Central memory CD8-positive, alpha-beta T cell (primary cell): Measurements from ENCODE around the gene KATNB1.
"Not testable (repeated sequence)": the region's sequence is repeated elsewhere in the genome, so short reads cannot be mapped to it uniquely, and the experiment has no call there.

ENCODE experiments used
- ATAC-seq: fragments of 150-1000 bp; cut with Tn5 transposase; replicated peaks from 2 replicates; pipeline ENCODE4 v1.10.0; 2022; ENCODE audit warnings: mild to moderate bottlenecking, moderate FRiP score, moderate number of reproducible peaks; ENCODE audit not compliant: poor library complexity, severe bottlenecking; ENCODE audit errors: extremely low read depth
- DNase-seq, 2 donors: peaks; one replicate each; pipeline ENCODE4 v3.0.0; 2021; ENCODE audit warnings: low spot score in 2 of 2
- H3K27ac Mint-ChIP-seq: one replicate; pipeline ENCODE4 v1.8.0; 2022; ENCODE audit warnings: low read depth, mild to moderate bottlenecking, moderate library complexity, mixed read lengths
- H3K27me3 Mint-ChIP-seq: one replicate; pipeline ENCODE4 v1.8.0; 2022; ENCODE audit warnings: mixed read lengths
- H3K36me3 Mint-ChIP-seq: one replicate; pipeline ENCODE4 v1.8.0; 2022; ENCODE audit warnings: mild to moderate bottlenecking, moderate library complexity, mixed read lengths; ENCODE audit not compliant: insufficient read depth
- H3K4me1 Mint-ChIP-seq: one replicate; pipeline ENCODE4 v1.8.0; 2022; ENCODE audit warnings: mixed read lengths
- H3K4me3 Mint-ChIP-seq: one replicate; pipeline ENCODE4 v1.8.0; 2022; ENCODE audit warnings: mild to moderate bottlenecking, moderate library complexity, mixed read lengths
- H3K9me3 Mint-ChIP-seq: one replicate; pipeline ENCODE4 v1.8.0; 2022; ENCODE audit warnings: mixed read lengths

The KATNB1 gene

DNA sequence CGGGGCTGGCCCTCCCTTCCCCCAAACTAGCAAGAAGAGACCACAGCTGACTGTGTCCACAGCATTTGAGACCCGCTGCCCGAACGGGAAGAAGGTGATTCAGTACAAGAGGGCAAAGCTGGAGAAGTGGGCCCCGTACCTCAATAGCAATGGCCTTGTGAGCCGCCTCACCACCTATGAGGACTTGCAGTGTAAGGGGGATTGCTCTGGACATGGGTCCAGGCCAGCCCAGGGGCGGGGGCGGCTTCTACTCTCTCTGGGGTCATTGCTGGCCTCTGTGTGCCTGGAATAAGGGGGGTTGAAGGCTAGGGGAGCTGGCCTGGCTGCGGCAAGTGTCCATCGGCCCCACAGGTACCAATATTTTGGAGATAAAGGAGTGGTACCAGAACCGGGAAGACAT is 12.9 kb upstream of the KATNB1 start:
- Mint-ChIP-seq H3K27ac (no peak overlapping the region), H3K4me1 (no peaks in the 10 kb centered on the region), H3K9me3 (no peaks in the 10 kb centered on the region), H3K4me3 (no peak overlapping the region), H3K36me3 (no peaks in the 10 kb centered on the region), H3K27me3 (no peaks in the 10 kb centered on the region)
- DNase-seq: no peak
- ATAC-seq: no peak

DNA sequence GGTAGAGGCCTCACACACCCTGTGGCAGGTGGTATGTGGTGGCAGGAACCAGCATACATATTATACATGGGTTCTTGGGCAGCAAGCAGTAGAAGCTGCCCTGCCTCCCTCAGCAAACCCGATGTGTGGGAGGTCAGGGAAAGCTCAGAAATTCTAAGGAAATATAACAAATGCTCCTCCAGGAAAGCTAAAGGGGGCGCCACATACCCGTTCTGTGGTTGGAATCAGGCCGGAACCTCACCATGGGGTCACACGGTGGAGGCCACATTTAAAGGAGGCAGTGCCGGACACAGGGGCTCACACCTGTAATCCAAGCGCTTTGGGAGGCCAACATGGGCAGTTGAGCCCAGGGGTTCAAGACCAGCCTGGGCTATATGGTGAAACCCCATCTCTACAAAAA is 12.4 kb upstream of the KATNB1 start:
- Mint-ChIP-seq H3K4me3 (no peak overlapping the region), H3K27ac (no peak overlapping the region), H3K27me3 (no peaks in the 10 kb centered on the region), H3K36me3 (no peaks in the 10 kb centered on the region), H3K9me3 (no peaks in the 10 kb centered on the region), H3K4me1 (no peaks in the 10 kb centered on the region)
- ATAC-seq (no peak), DNase-seq (no peak)

DNA sequence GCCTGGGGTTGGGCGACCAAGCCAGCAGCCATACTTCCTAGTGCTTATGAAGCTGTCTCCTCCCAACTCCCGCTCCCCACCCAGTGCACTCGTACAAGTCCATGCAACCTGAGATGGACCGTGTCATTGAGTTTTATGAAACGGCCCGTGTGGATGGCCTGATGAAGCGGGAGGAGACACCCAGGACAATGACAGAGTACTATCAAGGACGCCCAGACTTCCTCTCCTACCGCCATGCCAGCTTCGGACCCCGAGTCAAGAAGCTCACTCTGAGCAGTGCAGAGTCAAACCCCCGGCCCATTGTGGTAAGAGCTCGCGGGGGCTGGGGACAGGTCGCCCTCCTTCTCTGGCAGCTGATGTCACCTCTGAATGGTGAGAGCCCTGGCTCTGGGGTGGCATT is 11.0 kb upstream of the KATNB1 start:
- no peak overlapping the region for H3K27ac Mint-ChIP-seq
- DNase-seq (no peak), ATAC-seq (no peak)
- no peak overlapping the region for H3K4me3 Mint-ChIP-seq
- H3K36me3 Mint-ChIP-seq: no peaks in the 10 kb centered on the region
- H3K27me3 Mint-ChIP-seq: no peaks in the 10 kb centered on the region
- H3K9me3 Mint-ChIP-seq: peaks cover 5% of the 10 kb centered on the region
- H3K4me1 Mint-ChIP-seq: no peaks in the 10 kb centered on the region

DNA sequence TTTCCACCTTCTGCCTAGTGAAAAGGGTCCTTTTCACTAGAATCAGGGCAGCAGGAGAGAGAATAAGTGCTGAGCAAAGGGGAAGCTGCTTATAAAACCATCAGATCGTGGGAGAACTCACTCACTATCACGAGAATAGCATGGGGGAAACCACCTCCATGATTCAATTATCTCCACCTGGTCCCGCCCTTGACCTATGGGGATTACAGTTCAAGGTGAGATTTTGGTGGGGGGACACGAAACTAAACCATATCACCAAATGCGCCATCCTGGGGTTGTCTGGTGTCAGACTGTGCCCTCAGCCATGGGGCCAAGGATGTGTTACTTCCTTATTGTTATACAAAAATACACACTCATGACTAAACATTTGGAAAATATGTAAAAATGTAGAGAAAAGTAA is 10.4 kb upstream of the KATNB1 start:
- ATAC-seq: peak; percentile 14
- no peak for DNase-seq
- Mint-ChIP-seq H3K9me3 (peaks cover 5% of the 10 kb centered on the region), H3K27me3 (no peaks in the 10 kb centered on the region), H3K36me3 (no peaks in the 10 kb centered on the region), H3K4me3 (no peak overlapping the region), H3K4me1 (no peaks in the 10 kb centered on the region), H3K27ac (no peak overlapping the region)

DNA sequence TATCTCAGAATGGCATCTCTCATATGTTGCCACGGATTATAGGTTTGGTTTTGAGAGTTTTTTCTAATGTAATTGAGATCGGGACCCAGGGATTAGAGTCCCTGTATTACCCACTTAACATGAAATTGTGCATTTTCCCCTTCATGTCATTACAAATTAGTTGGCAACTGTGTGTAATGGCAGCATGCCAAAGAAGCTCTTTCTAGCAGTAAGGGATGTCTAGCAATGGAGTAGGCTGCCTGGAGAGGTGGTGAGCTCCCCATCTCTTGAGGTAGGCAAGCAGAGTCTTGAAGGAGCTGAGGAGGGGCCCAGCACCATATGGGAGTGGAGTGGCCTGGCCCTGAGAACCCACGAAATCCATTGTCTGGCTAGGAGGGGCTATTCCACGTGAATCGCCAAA is 10.0 kb upstream of the KATNB1 start:
- DNase-seq (no peak), ATAC-seq (no peak)
- no peak overlapping the region for H3K27ac Mint-ChIP-seq
- H3K36me3 Mint-ChIP-seq: no peaks in the 10 kb centered on the region
- no peak overlapping the region for H3K4me3 Mint-ChIP-seq
- no peaks in the 10 kb centered on the region for H3K4me1 Mint-ChIP-seq
- no peaks in the 10 kb centered on the region for H3K27me3 Mint-ChIP-seq
- peaks cover 5% of the 10 kb centered on the region for H3K9me3 Mint-ChIP-seq

DNA sequence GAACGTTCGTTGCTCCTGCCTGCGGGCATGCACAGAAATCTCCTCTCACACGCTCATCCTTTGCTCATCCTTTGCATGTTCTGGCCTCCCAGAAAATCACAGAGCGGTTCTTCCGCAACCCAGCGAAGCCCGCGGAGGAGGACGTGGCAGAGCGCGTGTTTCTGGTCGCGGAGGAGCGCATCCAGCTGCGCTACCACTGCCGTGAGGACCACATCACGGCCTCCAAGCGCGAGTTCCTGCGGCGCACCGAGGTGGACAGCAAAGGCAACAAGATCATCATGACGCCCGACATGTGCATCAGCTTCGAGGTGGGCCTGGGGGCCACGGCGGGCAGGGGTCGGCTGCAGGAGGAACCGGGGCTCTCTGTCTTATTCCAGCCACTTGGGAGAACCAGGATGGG is 9.6 kb upstream of the KATNB1 start:
- ATAC-seq: no peak
- Mint-ChIP-seq H3K4me3 (no peak overlapping the region), H3K4me1 (no peaks in the 10 kb centered on the region), H3K27ac (no peak overlapping the region), H3K36me3 (no peaks in the 10 kb centered on the region), H3K27me3 (no peaks in the 10 kb centered on the region), H3K9me3 (peaks cover 5% of the 10 kb centered on the region)
- DNase-seq: no peak

DNA sequence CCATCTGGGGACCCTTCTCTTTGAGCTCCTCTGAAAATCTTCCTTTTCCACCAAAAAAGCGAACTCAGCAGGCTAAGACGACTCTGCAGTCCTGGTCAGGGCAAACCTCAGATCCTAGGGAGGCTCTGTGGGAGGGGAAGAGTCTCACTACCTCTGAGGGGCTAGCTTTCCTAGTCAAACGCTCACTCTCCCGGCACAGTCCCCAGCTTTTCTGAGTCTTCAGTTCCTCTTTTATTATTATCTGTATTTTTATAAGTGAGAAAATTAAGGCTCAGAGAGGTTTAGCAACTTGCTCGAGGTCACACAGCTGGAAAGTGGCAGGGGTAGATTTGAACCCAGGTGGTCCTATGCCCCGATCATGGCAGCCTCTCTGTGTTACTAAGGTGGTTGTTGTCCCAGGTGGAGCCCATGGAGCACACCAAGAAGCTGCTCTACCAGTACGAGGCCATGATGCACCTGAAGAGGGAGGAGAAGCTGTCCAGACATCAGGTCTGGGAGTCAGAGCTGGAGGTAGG is 9.1 kb upstream of the KATNB1 start:
- Mint-ChIP-seq H3K9me3 (peaks cover 5% of the 10 kb centered on the region), H3K36me3 (no peaks in the 10 kb centered on the region), H3K4me3 (no peak overlapping the region), H3K27ac (no peak overlapping the region), H3K27me3 (no peaks in the 10 kb centered on the region), H3K4me1 (no peaks in the 10 kb centered on the region)
- ATAC-seq (no peak), DNase-seq (no peak)

DNA sequence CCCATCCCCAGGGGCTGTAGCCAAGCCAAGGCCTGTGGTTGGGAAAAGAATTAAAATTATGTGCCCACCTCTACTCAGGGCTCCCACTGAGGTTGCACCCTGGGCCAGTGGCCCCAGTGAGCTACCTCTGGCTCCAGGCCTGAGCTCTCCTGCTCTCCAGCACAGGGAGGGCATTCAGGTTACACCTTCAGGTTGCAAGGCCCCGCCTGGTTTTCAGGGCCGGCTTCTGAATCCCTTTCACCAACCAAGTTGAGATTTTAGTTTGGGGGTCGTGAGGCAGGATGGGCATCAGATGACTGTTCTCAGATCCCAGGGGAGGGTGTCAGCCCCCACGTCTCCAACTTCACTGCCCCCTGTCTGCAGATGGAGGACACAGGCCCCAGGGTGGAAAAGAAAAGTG is 8.0 kb upstream of the KATNB1 start:
- ATAC-seq: no peak
- Mint-ChIP-seq H3K27ac (no peak overlapping the region), H3K4me1 (no peaks in the 10 kb centered on the region), H3K27me3 (no peaks in the 10 kb centered on the region), H3K9me3 (peaks cover 5% of the 10 kb centered on the region), H3K4me3 (no peak overlapping the region), H3K36me3 (no peaks in the 10 kb centered on the region)
- DNase-seq: no peak

DNA sequence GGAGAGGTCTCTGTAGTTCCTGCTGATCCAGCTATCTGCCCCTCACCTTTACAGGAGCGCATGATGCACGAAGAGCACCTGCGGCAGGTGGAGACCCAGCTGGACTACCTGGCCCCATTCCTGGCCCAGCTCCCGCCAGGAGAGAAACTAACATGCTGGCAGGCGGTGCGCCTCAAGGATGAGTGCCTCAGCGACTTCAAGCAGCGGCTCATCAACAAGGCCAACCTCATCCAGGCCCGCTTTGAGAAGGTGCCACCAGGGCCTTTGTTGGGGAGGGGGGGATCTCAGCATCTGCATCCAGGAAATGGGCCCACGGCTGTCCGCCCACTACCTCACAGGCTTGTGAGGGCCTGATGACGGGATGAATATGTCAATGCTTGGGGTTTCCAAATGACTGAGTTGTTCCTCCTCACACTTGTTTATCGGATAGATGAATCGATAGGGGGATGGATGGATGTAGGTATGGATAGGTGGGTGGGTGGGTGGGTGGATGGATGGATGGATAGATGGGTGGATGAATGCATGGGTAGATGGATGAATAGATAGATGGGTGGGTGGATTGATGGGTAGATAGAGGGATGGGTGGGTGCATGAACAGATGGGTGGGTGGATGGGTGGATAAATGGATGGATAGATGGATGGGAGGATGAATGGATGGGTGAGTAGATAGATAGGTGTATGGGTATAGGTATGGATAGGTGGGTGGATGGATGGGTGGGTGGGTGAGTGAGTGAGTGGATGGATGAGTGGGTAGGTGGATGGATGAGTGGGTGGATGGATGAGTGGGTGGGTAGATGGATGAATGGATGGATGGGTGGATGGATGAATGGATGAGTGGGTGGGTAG is 7.0 kb upstream of the KATNB1 start:
- DNase-seq: no peak
- Mint-ChIP-seq H3K27me3 (no peaks in the 10 kb centered on the region), H3K9me3 (peaks cover 5% of the 10 kb centered on the region), H3K36me3 (peaks cover 1% of the 10 kb centered on the region), H3K27ac (no peak overlapping the region), H3K4me3 (no peak overlapping the region), H3K4me1 (no peaks in the 10 kb centered on the region)
- no peak for ATAC-seq

DNA sequence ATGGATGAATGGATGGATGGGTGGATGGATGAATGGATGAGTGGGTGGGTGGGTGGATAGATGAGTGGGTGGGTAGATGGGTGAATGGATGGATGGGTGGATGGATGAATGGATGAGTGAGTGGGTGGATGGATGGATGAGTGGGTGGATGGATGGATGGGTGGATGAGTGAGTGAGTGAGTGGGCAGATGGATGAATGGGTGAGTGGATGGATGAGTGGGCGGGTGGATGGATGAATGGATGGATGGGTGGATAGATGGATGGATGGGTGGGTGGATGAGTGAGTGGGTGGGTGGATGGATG is 6.4 kb upstream of the KATNB1 start:
- DNase-seq (no peak), ATAC-seq (no peak)
- H3K4me3 Mint-ChIP-seq: no peak overlapping the region
- H3K9me3 Mint-ChIP-seq: peaks cover 5% of the 10 kb centered on the region
- no peaks in the 10 kb centered on the region for H3K27me3 Mint-ChIP-seq
- no peaks in the 10 kb centered on the region for H3K4me1 Mint-ChIP-seq
- peaks cover 1% of the 10 kb centered on the region for H3K36me3 Mint-ChIP-seq
- H3K27ac Mint-ChIP-seq: no peak overlapping the region

DNA sequence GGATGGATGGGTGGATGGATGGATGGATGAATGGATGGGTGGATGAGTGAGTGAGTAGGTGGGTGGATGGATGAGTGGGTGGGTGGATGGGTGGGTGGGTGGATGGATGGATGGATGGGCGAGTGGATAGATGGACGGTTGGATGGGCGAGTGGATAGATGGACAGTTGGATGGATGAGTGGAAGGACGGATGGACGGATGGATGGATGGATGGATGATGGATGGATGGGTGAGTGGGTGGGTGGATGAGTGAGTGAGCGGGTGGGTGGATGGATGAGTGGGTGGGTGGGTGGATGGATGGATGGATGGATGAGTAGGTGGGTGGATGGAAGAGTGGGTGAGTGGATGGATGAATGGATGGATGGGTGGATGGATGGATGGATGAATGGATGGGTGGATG is 5.7 kb upstream of the KATNB1 start:
- ATAC-seq, DNase-seq, H3K4me3 Mint-ChIP-seq, H3K4me1 Mint-ChIP-seq, H3K27me3 Mint-ChIP-seq, H3K36me3 Mint-ChIP-seq, H3K27ac Mint-ChIP-seq, H3K9me3 Mint-ChIP-seq: not testable (repeated sequence)

DNA sequence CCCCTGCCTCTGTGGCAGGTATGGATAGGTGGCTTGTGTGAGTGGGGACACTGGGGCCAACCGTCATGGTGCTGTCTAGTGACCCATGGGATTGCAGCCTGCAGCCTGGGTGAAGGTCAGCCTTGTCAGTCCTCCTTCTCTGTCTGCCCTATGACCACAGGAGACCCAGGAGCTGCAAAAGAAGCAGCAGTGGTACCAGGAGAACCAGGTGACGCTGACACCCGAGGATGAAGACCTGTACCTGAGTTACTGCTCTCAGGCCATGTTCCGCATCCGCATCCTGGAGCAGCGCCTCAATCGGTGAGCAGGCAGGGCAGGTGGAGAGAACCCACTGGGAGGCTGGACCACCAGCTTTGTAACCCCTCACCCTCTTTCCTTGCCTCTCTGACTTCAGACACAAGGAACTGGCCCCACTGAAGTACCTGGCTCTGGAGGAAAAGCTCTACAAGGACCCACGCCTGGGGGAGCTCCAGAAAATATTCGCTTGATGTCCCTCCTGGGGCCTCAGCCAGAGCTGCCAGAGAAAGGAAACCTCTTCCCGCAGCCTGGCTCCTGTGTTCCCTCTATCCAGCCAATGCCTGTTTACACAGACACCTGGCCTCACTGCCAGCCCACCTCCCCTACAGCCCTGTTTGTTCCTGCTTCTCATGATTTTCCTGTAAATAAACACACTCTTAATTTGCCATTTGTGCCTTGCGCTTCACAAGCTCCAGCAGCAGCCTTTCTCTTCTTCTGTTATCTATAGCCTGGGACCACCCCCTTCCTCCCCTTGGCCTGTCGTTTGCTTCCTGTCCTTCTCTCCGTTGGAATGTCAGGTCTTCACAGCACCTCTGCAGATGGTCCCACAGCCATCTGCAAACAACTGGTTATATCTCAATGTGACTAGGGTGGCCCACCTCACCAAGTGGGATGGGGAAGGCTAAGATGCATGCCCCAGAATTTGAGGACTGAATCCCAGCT is 4.5 kb upstream of the KATNB1 start:
- H3K27ac Mint-ChIP-seq: no peak overlapping the region
- no peak for ATAC-seq
- H3K36me3 Mint-ChIP-seq: peaks cover 12% of the 10 kb centered on the region
- H3K4me1 Mint-ChIP-seq: peaks cover 11% of the 10 kb centered on the region
- no peak overlapping the region for H3K4me3 Mint-ChIP-seq
- H3K9me3 Mint-ChIP-seq: peaks cover 5% of the 10 kb centered on the region
- H3K27me3 Mint-ChIP-seq: no peaks in the 10 kb centered on the region
- DNase-seq: no peak

DNA sequence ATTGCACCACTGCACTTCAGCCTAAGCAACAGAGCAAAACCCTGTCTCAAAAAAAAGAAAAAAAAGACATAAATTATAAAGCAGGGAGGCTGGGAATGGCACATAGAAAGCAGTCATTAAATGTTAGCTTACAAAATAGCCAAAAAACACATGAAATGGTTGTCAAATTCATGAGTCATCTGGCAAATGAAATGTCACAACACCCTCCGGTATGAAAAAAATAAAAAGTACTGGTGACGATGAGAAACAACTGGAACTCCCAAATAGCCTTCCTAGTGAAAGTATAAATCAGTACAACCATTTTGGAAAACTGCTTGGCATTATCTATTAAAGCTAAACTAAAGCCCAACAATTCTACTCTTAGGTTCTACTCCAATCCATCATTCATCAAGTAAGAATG is 3.5 kb upstream of the KATNB1 start:
- Mint-ChIP-seq H3K27ac (no peak overlapping the region), H3K36me3 (peaks cover 15% of the 10 kb centered on the region), H3K4me3 (no peak overlapping the region), H3K27me3 (no peaks in the 10 kb centered on the region), H3K4me1 (peaks cover 20% of the 10 kb centered on the region), H3K9me3 (peaks cover 5% of the 10 kb centered on the region)
- DNase-seq: no peak
- no peak for ATAC-seq
